ENCODE measurements around the gene UBE2J2. TPM values are rescaled to one million over a fixed set of nuclear protein-coding genes. Genes with fewer than 3 reads are reported as not detected.
"Not testable (repeated sequence)": the region's sequence is repeated elsewhere in the genome, so short reads cannot be mapped to it uniquely, and the experiment has no call there.

UBE2J2 gene
- total and polyA plus RNA-seq, 2 donors, result 34.7 to 67.1 TPM

- H3K36me3 ChIP-seq (ENCODE audit: control insufficient read depth in 2 of 2, insufficient read depth in 2 of 2, low read length in 1 of 2), result peaks cover 63 to 82% of the 10 kb centered on the region in 2 donors
- H3K9me3 ChIP-seq (ENCODE audit: control insufficient read depth in 2 of 2, insufficient read depth in 1 of 2, low read length in 1 of 2), result no peaks in the 10 kb centered on the region
- peaks cover 0 to 7% of the 10 kb centered on the region in 2 donors for H3K4me1 ChIP-seq (ENCODE audit: control insufficient read depth in 2 of 2, insufficient read depth in 2 of 2, low read length in 2 of 2)
- no peak overlapping the region for H3K27ac ChIP-seq (ENCODE audit: low read depth in 1 of 2, low read length in 1 of 2)
- no peak overlapping the region for H3K4me3 ChIP-seq (ENCODE audit: low read length in 2 of 2)
- no peaks in the 10 kb centered on the region for H3K27me3 ChIP-seq (ENCODE audit: control insufficient read depth in 2 of 2, insufficient read depth in 1 of 2, low read length in 1 of 2)
- WGBS, result 99% methylated on average over 31 of the region's 31 CpGs
- no peak for DNase-seq (ENCODE audit: low read depth in 6 of 9, low spot score in 9 of 9)
These were observed 16.4 kb downstream of the UBE2J2 start for GRCh38 chr1:1256956-1257871.

GRCh38 chr1:1255611-1256010, 18.0 kb downstream of the UBE2J2 start:
- Histone ChIP-seq H3K27me3 (ENCODE audit: control insufficient read depth in 2 of 2, insufficient read depth in 1 of 2, low read length in 1 of 2) (no peaks in the 10 kb centered on the region), H3K4me1 (ENCODE audit: control insufficient read depth in 2 of 2, insufficient read depth in 2 of 2, low read length in 2 of 2) (peaks cover 3 to 7% of the 10 kb centered on the region in 2 donors), H3K27ac (ENCODE audit: low read depth in 1 of 2, low read length in 1 of 2) (no peak overlapping the region), H3K36me3 (ENCODE audit: control insufficient read depth in 2 of 2, insufficient read depth in 2 of 2, low read length in 1 of 2) (peaks cover 54 to 71% of the 10 kb centered on the region in 2 donors), H3K4me3 (ENCODE audit: low read length in 2 of 2) (no peak overlapping the region), H3K9me3 (ENCODE audit: control insufficient read depth in 2 of 2, insufficient read depth in 1 of 2, low read length in 1 of 2) (peaks cover 0 to 4% of the 10 kb centered on the region in 2 donors)
- WGBS, result 98% methylated on average over 10 of the region's 10 CpGs
- DNase-seq (ENCODE audit: low read depth in 6 of 9, low spot score in 9 of 9), result no peak

- H3K27me3 ChIP-seq (ENCODE audit: control insufficient read depth in 2 of 2, insufficient read depth in 1 of 2, low read length in 1 of 2), result no peaks in the 10 kb centered on the region
- peaks cover 49 to 65% of the 10 kb centered on the region in 2 donors for H3K36me3 ChIP-seq (ENCODE audit: control insufficient read depth in 2 of 2, insufficient read depth in 2 of 2, low read length in 1 of 2)
- peaks cover 3 to 10% of the 10 kb centered on the region in 2 donors for H3K4me1 ChIP-seq (ENCODE audit: control insufficient read depth in 2 of 2, insufficient read depth in 2 of 2, low read length in 2 of 2)
- peaks cover 0 to 5% of the 10 kb centered on the region in 2 donors for H3K9me3 ChIP-seq (ENCODE audit: control insufficient read depth in 2 of 2, insufficient read depth in 1 of 2, low read length in 1 of 2)
- 98% methylated on average over 26 of the region's 26 CpGs for WGBS
- no peak overlapping the region for H3K4me3 ChIP-seq (ENCODE audit: low read length in 2 of 2)
- H3K27ac ChIP-seq (ENCODE audit: low read depth in 1 of 2, low read length in 1 of 2), result no peak overlapping the region
- DNase-seq (ENCODE audit: low read depth in 6 of 9, low spot score in 9 of 9), result no peak
These were observed 18.6 kb downstream of the UBE2J2 start for GRCh38 chr1:1255078-1255477.

- no peak for DNase-seq (ENCODE audit: low read depth in 6 of 9, low spot score in 9 of 9)
- no peak overlapping the region for H3K4me3 ChIP-seq (ENCODE audit: low read length in 2 of 2)
- peaks cover 0 to 5% of the 10 kb centered on the region in 2 donors for H3K9me3 ChIP-seq (ENCODE audit: control insufficient read depth in 2 of 2, insufficient read depth in 1 of 2, low read length in 1 of 2)
- H3K27me3 ChIP-seq (ENCODE audit: control insufficient read depth in 2 of 2, insufficient read depth in 1 of 2, low read length in 1 of 2), result no peaks in the 10 kb centered on the region
- H3K36me3 ChIP-seq (ENCODE audit: control insufficient read depth in 2 of 2, insufficient read depth in 2 of 2, low read length in 1 of 2), result peaks cover 44 to 61% of the 10 kb centered on the region in 2 donors
- peaks cover 3 to 10% of the 10 kb centered on the region in 2 donors for H3K4me1 ChIP-seq (ENCODE audit: control insufficient read depth in 2 of 2, insufficient read depth in 2 of 2, low read length in 2 of 2)
- no peak overlapping the region for H3K27ac ChIP-seq (ENCODE audit: low read depth in 1 of 2, low read length in 1 of 2)
- 95% methylated on average over 21 of the region's 21 CpGs for WGBS
These were observed 19.0 kb downstream of the UBE2J2 start for GRCh38 chr1:1254667-1254998.

GRCh38 chr1:1253972-1254666, 19.5 kb downstream of the UBE2J2 start:
- Histone ChIP-seq H3K27ac (ENCODE audit: low read depth in 1 of 2, low read length in 1 of 2) (no peak overlapping the region), H3K36me3 (ENCODE audit: control insufficient read depth in 2 of 2, insufficient read depth in 2 of 2, low read length in 1 of 2) (peaks cover 44 to 56% of the 10 kb centered on the region in 2 donors), H3K9me3 (ENCODE audit: control insufficient read depth in 2 of 2, insufficient read depth in 1 of 2, low read length in 1 of 2) (peaks cover 0 to 5% of the 10 kb centered on the region in 2 donors), H3K27me3 (ENCODE audit: control insufficient read depth in 2 of 2, insufficient read depth in 1 of 2, low read length in 1 of 2) (no peaks in the 10 kb centered on the region), H3K4me3 (ENCODE audit: low read length in 2 of 2) (no peak overlapping the region), H3K4me1 (ENCODE audit: control insufficient read depth in 2 of 2, insufficient read depth in 2 of 2, low read length in 2 of 2) (peaks cover 3 to 10% of the 10 kb centered on the region in 2 donors)
- 98% methylated on average over 50 of the region's 50 CpGs for WGBS
- DNase-seq (ENCODE audit: low read depth in 6 of 9, low spot score in 9 of 9), result no peak

GRCh38 chr1:1253314-1253713, 20.3 kb downstream of the UBE2J2 start:
- Histone ChIP-seq H3K36me3 (ENCODE audit: control insufficient read depth in 2 of 2, insufficient read depth in 2 of 2, low read length in 1 of 2) (peaks cover 36 to 50% of the 10 kb centered on the region in 2 donors), H3K9me3 (ENCODE audit: control insufficient read depth in 2 of 2, insufficient read depth in 1 of 2, low read length in 1 of 2) (peaks cover 0 to 5% of the 10 kb centered on the region in 2 donors), H3K27me3 (ENCODE audit: control insufficient read depth in 2 of 2, insufficient read depth in 1 of 2, low read length in 1 of 2) (no peaks in the 10 kb centered on the region), H3K4me1 (ENCODE audit: control insufficient read depth in 2 of 2, insufficient read depth in 2 of 2, low read length in 2 of 2) (peaks cover 3 to 10% of the 10 kb centered on the region in 2 donors), H3K4me3 (ENCODE audit: low read length in 2 of 2) (no peak overlapping the region), H3K27ac (ENCODE audit: low read depth in 1 of 2, low read length in 1 of 2) (no peak overlapping the region)
- DNase-seq (ENCODE audit: low read depth in 6 of 9, low spot score in 9 of 9), result no peak
- 97% methylated on average over 12 of the region's 12 CpGs for WGBS

- Histone ChIP-seq H3K27ac (ENCODE audit: low read depth in 1 of 2, low read length in 1 of 2) (peak overlapping the region in 1 of 2 donors; percentile 26), H3K9me3 (ENCODE audit: control insufficient read depth in 2 of 2, insufficient read depth in 1 of 2, low read length in 1 of 2) (peaks cover 0 to 5% of the 10 kb centered on the region in 2 donors), H3K36me3 (ENCODE audit: control insufficient read depth in 2 of 2, insufficient read depth in 2 of 2, low read length in 1 of 2) (peaks cover 24 to 34% of the 10 kb centered on the region in 2 donors), H3K4me1 (ENCODE audit: control insufficient read depth in 2 of 2, insufficient read depth in 2 of 2, low read length in 2 of 2) (peaks cover 3 to 10% of the 10 kb centered on the region in 2 donors), H3K27me3 (ENCODE audit: control insufficient read depth in 2 of 2, insufficient read depth in 1 of 2, low read length in 1 of 2) (peaks cover 21 to 23% of the 10 kb centered on the region in 2 donors), H3K4me3 (ENCODE audit: low read length in 2 of 2) (no peak overlapping the region)
- peak in 7 of 9 donors; percentile 32 to 82 (median 48) for DNase-seq (ENCODE audit: low read depth in 6 of 9, low spot score in 9 of 9)
- 50% methylated on average over 16 of the region's 16 CpGs for WGBS
These were observed 22.8 kb downstream of the UBE2J2 start for GRCh38 chr1:1250786-1251284.

GRCh38 chr1:1248009-1248913, 25.4 kb downstream of the UBE2J2 start:
- not testable (repeated sequence) for H3K36me3 ChIP-seq (ENCODE audit: control insufficient read depth in 2 of 2, insufficient read depth in 2 of 2, low read length in 1 of 2); H3K4me1 ChIP-seq (ENCODE audit: control insufficient read depth in 2 of 2, insufficient read depth in 2 of 2, low read length in 2 of 2); H3K4me3 ChIP-seq (ENCODE audit: low read length in 2 of 2); H3K9me3 ChIP-seq (ENCODE audit: control insufficient read depth in 2 of 2, insufficient read depth in 1 of 2, low read length in 1 of 2); DNase-seq (ENCODE audit: low read depth in 6 of 9, low spot score in 9 of 9); H3K27ac ChIP-seq (ENCODE audit: low read depth in 1 of 2, low read length in 1 of 2)
- H3K27me3 ChIP-seq (ENCODE audit: control insufficient read depth in 2 of 2, insufficient read depth in 1 of 2, low read length in 1 of 2), result peaks cover 26 to 33% of the 10 kb centered on the region in 2 donors
- 97% methylated on average over 21 of the region's 21 CpGs for WGBS
